ENCODE data around the gene TSKS.

Gene TSKS, protein sequence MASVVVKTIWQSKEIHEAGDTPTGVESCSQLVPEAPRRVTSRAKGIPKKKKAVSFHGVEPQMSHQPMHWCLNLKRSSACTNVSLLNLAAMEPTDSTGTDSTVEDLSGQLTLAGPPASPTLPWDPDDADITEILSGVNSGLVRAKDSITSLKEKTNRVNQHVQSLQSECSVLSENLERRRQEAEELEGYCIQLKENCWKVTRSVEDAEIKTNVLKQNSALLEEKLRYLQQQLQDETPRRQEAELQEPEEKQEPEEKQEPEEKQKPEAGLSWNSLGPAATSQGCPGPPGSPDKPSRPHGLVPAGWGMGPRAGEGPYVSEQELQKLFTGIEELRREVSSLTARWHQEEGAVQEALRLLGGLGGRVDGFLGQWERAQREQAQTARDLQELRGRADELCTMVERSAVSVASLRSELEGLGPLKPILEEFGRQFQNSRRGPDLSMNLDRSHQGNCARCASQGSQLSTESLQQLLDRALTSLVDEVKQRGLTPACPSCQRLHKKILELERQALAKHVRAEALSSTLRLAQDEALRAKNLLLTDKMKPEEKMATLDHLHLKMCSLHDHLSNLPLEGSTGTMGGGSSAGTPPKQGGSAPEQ

GRCh38 chr19:49763230-49763629 is at the start of gene TSKS:
Gene TSKS (minus strand): TSS chr19:49763306. CDS start chr19:49763247, 59 bp downstream.
- no peak for DNase-seq (ENCODE audit: low read depth)

GRCh38 chr19:49812452-49812996 is 49.4 kb upstream of the TSKS start:
- no peak for DNase-seq (ENCODE audit: low read depth)

GRCh38 chr19:49811328-49811727 is 48.2 kb upstream of the TSKS start:
- no peak for DNase-seq (ENCODE audit: low read depth)

DNA sequence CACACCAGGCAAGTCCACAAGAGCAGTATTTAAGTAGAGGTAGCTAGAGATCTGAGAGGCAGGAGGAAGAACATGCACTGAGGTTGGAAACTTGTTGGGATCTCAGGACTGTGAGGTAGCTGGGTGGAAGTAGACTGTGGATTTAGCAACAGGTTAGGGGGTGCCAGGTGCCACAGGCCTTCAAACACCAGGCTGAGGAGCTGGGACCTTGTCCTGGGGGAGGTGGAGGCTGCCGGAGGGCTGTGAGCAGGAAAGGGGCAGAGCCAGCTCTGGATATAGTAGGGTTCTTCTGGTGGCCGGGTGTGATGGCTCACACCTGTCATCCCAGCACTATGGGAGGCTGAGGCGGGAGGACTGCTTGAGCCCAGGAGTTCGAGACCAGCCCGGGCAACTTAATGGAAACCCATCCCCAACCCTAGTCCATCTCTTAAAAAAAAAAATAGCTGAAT is 46.9 kb upstream of the TSKS start:
- no peak for DNase-seq (ENCODE audit: low read depth)

GRCh38 chr19:49809160-49809940 is 46.2 kb upstream of the TSKS start:
- DNase-seq (ENCODE audit: low read depth): peak; percentile 33

DNA sequence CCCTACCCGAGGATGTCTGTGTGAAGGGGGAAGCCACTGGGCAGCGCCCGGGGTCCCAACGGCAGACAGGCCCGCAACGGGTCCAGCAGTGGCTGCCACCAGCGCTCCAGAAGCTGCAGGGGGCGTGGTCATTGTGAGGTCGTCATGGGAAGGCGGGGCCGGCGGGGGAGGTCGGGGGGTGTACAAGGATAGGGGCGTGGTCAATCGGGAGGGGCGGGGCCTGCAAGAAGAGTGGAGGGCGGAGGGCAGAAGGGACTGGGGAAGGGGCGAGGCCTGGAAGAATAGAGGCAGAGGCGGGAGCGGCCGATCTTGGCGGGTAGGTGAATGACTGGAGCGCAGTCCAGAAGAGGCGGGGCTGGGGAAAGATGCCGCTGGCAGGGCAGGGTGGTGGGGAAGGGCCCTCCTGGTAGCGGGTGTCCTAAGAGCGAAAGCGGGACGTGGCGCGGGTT is 45.6 kb upstream of the TSKS start:
- peak; percentile 64 for DNase-seq (ENCODE audit: low read depth)

- no peak for DNase-seq (ENCODE audit: low read depth)
These were observed 45.0 kb upstream of the TSKS start for GRCh38 chr19:49807904-49808675.

GRCh38 chr19:49807058-49807903 is 44.2 kb upstream of the TSKS start:
- no peak for DNase-seq (ENCODE audit: low read depth)

DNA sequence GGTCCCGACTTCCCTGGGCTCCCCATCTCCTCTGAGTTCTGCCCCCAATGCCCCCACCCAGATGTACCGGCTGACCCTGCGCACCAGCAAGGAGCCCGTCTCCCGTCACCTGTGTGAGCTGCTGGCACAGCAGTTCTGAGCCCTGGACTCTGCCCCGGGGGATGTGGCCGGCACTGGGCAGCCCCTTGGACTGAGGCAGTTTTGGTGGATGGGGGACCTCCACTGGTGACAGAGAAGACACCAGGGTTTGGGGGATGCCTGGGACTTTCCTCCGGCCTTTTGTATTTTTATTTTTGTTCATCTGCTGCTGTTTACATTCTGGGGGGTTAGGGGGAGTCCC is 43.5 kb upstream of the TSKS start:
- DNase-seq (ENCODE audit: low read depth): no peak

GRCh38 chr19:49805822-49806619 is 42.9 kb upstream of the TSKS start:
- DNase-seq (ENCODE audit: low read depth): no peak

- no peak for DNase-seq (ENCODE audit: low read depth)
These were observed 40.4 kb upstream of the TSKS start for GRCh38 chr19:49803529-49803856.

GRCh38 chr19:49802836-49803528 is 39.9 kb upstream of the TSKS start:
- DNase-seq (ENCODE audit: low read depth): no peak

DNA sequence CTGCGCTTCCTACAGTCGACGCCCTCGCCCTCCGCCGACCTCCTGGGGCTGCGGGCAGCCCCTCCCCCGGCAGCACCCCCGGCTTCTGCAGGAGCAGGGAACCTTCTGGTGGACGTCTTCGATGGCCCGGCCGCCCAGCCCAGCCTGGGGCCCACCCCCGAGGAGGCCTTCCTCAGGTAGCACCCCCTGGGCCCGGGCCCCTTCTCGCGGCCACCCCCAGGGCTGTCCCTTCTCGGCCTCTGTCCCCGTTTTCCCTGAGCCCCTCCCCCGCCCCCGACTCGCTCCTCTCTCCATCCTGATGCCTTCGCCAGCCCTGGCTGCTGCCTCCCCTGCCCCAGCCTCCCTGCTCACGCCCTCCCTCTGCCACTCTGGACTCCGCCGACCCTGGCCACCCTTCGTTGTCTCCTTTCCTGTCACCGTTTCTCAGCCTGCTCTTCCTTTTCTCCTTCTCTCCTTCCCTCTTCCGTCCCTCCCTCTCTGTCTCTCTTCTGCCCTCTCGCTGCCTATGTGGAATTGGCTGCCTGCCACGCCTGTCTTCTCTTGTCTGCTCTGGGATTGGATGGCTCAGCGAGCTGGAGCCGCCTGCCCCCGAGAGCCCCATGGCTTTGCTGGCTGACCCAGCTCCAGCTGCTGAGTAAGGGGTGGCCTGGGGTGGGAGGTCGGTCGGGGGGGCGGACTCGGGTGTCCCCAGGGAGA is 39.0 kb upstream of the TSKS start:
- DNase-seq (ENCODE audit: low read depth): no peak

- DNase-seq (ENCODE audit: low read depth): no peak
These were observed 38.3 kb upstream of the TSKS start for GRCh38 chr19:49801401-49801888.

GRCh38 chr19:49800771-49801170 is 37.7 kb upstream of the TSKS start:
- DNase-seq (ENCODE audit: low read depth): no peak

DNA sequence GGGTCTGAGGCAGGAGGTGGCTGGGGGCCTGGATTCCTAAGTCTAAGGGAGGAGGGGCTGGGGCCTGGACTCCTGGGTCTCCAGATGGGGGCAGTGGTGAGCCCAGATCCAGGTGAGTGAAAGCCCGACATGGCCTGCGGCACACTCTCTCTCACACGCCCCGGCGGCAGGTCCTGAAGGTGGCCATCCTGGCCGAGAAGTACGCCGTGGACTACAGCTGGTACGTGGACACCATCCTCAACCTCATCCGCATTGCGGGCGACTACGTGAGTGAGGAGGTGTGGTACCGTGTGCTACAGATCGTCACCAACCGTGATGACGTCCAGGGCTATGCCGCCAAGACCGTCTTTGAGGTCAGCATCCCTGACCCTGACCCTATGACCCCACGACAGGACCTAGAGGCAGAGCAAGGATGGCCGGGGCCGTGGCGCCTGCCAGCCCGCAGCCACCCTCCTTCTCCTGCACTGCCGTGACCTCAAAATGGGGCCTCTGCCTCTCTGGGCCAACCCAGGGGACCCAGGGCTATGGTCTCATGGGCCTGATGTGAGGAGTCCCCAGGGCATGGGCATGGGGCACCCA is 36.8 kb upstream of the TSKS start:
- DNase-seq (ENCODE audit: low read depth): no peak

DNA sequence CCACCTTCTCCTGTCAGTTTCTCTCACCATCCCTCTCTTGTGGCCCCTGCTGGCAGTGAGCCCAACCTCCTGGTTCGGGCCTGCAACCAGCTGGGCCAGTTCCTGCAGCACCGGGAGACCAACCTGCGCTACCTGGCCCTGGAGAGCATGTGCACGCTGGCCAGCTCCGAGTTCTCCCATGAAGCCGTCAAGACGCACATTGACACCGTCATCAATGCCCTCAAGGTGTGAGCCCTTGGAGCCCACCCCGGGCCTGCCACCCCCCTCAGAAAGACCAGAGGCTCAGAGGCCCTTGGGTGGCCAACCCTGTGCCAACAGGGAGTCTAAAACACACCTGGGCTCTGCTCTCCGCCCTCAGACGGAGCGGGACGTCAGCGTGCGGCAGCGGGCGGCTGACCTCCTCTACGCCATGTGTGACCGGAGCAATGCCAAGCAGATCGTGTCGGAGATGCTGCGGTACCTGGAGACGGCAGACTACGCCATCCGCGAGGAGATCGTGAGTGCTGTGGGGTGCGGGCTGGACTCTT is 36.2 kb upstream of the TSKS start:
- no peak for DNase-seq (ENCODE audit: low read depth)

DNA sequence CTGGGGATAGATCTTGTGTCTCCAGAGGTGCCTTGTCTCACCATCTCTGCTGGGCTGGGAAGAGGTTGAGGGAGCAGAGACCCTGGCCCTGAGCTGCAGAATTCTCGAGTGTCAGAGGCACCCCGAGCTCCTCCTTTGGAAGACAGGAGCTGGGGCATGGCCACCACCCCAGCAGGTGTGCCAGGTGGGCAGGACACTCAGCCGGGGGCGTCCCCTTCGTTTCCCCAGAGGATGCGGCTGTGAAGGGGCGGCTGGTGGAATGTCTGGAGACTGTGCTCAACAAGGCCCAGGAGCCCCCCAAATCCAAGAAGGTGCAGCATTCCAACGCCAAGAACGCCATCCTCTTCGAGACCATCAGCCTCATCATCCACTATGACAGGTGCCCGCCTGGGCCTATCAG is 35.5 kb upstream of the TSKS start:
- no peak for DNase-seq (ENCODE audit: low read depth)

Measured in stimulated activated CD8-positive, alpha-beta memory T cell treated with anti-CD3 and anti-CD28 coated beads, Interleukin-12 subunit alpha, Interleukin-12 subunit beta, amount 100 ng/mL, for 4 hours (primary cell).